GM19025 (cell line): ENCODE measurements around the gene PHRF1.
"Not testable (repeated sequence)": the region's sequence is repeated elsewhere in the genome, so short reads cannot be mapped to it uniquely, and the experiment has no call there.

Experiments
- ATAC-seq: cut with Tn5 transposase; IDR thresholded peaks from one replicate; pipeline ENCODE4 v1.9.1; 2021; ENCODE audit warnings: mild to moderate bottlenecking, low read depth, moderate library complexity; ENCODE audit not compliant: unreplicated experiment

PHRF1 gene

GRCh38 chr11:573146-573759 lies 3.0 kb upstream of the PHRF1 start:
- no peak for ATAC-seq

GRCh38 chr11:574031-574570 lies 2.2 kb upstream of the PHRF1 start:
- not testable (repeated sequence) for ATAC-seq

- no peak for ATAC-seq
Observed at GRCh38 chr11:574632-575312, 1.5 kb upstream of the PHRF1 start.

- ATAC-seq: peak; percentile 27
Observed at GRCh38 chr11:575313-575995, 816 bp upstream of the PHRF1 start.

GRCh38 chr11:576811-577610 lies 741 bp downstream of the PHRF1 start:
- ATAC-seq: no peak

GRCh38 chr11:577611-577894 lies 1.3 kb downstream of the PHRF1 start:
- ATAC-seq: no peak

- ATAC-seq: no peak
Observed at GRCh38 chr11:578276-579035, 2.2 kb downstream of the PHRF1 start.

- ATAC-seq: no peak
Observed at GRCh38 chr11:579830-580601, 3.7 kb downstream of the PHRF1 start.

GRCh38 chr11:581342-581741 lies 5.1 kb downstream of the PHRF1 start:
- no peak for ATAC-seq

GRCh38 chr11:581752-582151 lies 5.5 kb downstream of the PHRF1 start:
- ATAC-seq: no peak

- ATAC-seq: no peak
Observed at GRCh38 chr11:584287-584686, 8.0 kb downstream of the PHRF1 start.

- no peak for ATAC-seq
Observed at GRCh38 chr11:586376-587316, 10.4 kb downstream of the PHRF1 start.

GRCh38 chr11:587546-587945 lies 11.3 kb downstream of the PHRF1 start:
- no peak for ATAC-seq

GRCh38 chr11:587978-588380 lies 11.7 kb downstream of the PHRF1 start:
- ATAC-seq: no peak

- ATAC-seq: no peak
Observed at GRCh38 chr11:589798-590197, 13.5 kb downstream of the PHRF1 start.

GRCh38 chr11:590997-591396 lies 14.7 kb downstream of the PHRF1 start:
- ATAC-seq: no peak

- no peak for ATAC-seq
Observed at GRCh38 chr11:592501-592900, 16.2 kb downstream of the PHRF1 start.

- no peak for ATAC-seq
Observed at GRCh38 chr11:592918-593317, 16.6 kb downstream of the PHRF1 start.
